HG03354 (cell line): ENCODE results near the gene SP7.
"Not testable (repeated sequence)": the region's sequence is repeated elsewhere in the genome, so short reads cannot be mapped to it uniquely, and the experiment has no call there.

Source experiments
- ATAC-seq: cut with Tn5 transposase; IDR thresholded peaks from one replicate; pipeline ENCODE4 v1.9.1; 2021; ENCODE audit warnings: mild to moderate bottlenecking; ENCODE audit not compliant: unreplicated experiment, poor library complexity, severe bottlenecking

Gene SP7

DNA sequence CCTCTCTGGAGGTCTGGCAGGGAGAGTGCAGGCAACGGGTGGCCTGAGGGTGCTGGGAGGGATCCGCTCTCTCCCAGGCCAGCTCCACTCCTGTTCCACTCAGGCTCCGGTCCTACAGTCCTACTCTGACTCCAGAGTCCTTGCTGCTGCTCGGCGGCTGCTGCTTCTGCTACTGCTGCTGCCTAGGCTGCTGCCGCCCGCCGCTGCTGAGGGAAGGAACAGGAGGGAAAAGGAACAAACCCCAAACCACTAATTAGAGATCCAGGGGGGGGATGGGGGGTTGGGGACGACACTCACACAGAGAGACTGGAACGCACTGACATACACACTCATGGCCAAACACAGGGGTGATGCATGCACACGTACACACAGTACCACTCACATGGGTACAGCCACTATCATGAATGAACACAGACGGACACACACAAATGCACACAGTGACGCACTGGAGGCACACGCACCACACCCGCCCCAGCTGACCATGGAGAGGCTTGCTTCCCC, at the start of gene SP7:
Gene SP7, minus strand, starts transcription at position 174 of the 501 bp plus-strand sequence. CDS start 708 bp downstream, outside the sequence.
- no peak for ATAC-seq

DNA sequence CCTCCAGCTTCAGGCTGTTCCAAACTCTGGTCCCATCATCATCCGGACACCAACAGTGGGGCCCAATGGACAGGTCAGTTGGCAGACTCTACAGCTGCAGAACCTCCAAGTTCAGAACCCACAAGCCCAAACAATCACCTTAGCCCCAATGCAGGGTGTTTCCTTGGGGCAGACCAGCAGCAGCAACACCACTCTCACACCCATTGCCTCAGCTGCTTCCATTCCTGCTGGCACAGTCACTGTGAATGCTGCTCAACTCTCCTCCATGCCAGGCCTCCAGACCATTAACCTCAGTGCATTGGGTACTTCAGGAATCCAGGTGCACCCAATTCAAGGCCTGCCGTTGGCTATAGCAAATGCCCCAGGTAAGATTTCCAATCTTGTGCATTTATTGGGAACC, 47.1 kb upstream of the SP7 start:
- no peak for ATAC-seq

DNA sequence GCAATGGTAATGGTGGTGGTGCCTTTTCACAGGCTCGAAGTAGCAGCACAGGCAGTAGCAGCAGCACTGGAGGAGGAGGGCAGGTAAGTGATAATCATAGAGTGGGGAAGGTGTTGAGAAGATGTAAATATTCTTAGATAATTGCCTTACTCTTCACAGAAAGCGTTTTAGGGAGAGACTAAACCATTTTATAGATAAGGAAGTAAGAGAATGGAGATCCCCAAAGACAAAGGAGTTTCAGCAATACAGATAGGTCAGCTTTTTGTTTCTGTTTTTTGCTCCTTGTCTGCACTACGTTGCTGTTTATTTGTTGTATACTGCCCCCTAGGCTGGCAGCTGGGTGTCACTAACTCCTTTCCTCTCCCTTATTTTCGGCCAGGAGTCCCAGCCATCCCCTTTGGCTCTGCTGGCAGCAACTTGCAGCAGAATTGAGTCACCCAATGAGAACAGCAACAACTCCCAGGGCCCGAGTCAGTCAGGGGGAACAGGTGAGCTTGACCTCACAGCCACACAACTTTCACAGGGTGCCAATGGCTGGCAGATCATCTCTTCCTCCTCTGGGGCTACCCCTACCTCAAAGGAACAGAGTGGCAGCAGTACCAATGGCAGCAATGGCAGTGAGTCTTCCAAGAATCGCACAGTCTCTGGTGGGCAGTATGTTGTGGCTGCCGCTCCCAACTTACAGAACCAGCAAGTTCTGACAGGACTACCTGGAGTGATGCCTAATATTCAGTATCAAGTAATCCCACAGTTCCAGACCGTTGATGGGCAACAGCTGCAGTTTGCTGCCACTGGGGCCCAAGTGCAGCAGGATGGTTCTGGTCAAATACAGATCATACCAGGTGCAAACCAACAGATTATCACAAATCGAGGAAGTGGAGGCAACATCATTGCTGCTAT, 45.8 kb upstream of the SP7 start:
- ATAC-seq: no peak

DNA sequence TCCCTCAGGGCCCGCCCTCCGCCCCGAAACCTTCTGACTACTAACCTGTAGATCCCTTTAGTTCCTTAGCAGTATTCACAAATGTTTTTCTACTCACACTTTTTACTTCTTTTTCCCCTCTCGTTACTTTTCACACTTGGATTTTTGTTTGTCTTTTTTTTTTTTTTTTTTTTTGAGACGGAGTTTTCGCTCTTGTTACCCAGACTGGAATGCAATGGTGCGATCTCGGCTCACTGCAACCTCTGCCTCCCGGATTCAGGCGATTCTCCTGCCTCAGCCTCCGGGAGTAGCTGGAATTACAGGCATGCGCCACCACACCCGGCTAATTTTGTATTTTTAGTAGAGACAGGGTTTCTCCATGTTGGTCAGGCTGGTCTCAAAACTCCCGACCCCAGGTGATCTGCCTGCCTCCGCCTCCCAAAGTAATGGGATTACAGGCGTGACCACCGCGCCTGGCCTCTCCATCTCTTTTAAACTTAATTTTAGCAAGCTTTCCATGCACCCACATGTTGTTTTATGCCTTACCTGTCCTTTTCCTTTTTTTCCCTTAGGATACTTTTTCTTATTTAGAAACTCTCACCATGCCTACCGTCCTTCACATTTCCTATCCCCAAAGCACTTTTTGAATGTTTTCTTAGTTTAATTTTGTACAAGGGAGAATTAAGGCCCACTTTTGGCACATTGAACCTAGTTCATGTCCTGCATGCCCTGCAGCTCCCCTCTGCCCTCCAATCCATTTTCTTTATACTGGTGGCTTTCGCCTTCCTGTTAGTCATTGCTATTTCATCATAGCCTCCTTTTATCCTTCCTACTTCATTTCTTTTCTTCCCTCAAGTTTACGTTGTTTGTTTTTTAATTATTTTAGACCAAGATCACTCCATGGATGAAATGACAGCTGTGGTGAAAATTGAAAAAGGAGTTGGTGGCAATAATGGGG, 44.9 kb upstream of the SP7 start:
- no peak for ATAC-seq

DNA sequence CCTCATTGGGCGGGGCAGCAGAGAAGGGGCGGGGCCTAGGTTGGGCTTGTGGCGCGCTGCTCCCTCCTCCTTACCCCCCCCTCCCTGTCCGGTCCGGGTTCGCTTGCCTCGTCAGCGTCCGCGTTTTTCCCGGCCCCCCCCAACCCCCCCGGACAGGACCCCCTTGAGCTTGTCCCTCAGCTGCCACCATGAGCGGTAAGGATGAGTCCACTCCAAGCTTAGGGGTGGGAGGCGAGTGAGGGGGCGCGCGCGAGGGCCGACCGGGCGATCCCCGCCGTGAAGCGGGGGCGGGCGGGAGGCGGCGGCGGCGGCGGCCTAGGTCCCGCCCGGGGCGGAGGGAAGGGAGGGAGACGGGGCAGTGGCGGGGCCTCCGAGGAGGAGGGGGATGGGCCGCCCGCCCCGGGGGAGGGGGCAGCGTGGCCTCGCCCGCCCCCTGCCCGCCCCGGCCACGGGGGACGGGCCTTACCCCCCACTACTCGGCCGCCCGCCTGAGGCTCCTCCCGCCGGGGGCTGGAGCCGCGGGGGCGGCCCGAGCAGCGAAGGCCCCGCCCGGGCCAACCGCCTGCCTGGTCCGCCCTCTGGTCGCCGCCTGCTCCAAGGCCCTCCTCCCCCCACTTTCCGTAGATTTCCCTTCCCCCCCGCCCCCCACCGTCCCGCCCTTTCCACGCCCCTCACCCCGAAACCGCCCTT, 44.1 kb upstream of the SP7 start, which contains the start of gene SP1:
Gene SP1, plus strand, starts transcription at position 73 of the 690 bp plus-strand sequence. Its CDS starts 116 bp downstream, at position 189.
- peak; percentile 44 for ATAC-seq

DNA sequence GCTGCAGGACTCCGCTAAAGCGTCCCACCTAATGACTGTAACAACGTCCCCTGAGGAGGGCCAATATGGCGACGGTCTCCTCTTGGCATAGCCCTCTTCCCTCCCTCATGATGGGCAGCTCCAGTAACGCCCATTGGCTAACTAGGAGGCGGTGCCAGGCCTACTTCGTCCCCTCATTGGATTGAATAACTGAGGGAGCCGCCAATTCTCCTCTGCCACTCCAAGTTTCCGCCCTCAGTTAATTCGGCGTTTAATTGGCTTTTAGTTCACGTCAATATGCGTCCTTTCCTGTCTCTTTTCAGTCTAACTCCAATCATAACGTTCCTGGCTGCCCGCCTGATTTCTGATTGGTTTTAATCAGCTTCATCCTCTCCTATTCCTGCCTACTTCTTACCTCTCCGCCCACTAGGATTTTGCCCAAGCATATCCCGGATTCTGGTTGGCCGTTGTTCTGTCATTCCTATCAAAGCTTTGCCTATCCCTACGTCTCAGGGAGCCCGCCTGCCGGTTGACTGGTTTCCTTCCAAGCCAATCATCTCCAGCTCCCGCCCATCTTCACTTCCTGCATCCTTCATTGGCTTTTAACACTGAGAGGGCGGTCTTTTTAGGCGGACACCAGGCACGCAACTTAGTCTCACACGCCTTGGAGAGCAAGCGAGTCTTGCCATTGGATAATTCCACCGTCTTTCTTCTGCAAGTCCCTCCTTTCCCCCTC, 43.4 kb upstream of the SP7 start:
- ATAC-seq: peak; percentile 75

DNA sequence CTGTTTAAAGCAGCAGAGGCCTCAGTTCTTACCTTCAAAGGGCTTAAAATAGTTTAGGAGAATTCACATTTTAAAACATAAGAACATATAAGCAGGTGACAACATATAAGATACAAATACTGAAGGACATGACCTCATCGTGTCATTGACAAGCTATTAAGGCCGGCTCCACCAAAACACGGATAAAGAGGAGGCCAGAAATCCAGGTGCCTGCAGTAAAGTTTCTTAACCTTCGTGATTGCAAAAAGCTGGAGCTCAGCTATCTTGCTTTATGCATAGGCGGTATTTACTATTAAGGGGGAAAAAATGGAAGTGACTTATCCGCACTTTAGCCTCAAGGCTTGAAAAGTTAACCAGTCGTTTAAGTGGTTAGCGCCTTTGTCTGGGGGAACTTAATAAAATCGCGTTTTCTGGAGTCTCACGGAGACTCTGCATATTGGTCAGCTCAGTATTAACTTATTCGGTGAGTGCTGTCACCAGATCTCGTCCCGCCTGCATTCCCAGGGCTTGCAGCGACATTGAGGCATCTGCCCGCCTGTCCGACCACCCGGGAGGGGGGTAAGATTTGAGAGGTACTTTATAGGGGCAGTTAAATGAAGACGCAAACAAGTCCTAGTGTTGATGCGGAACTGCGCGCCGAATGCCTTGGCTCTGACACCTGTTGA, 42.7 kb upstream of the SP7 start:
- no peak for ATAC-seq

DNA sequence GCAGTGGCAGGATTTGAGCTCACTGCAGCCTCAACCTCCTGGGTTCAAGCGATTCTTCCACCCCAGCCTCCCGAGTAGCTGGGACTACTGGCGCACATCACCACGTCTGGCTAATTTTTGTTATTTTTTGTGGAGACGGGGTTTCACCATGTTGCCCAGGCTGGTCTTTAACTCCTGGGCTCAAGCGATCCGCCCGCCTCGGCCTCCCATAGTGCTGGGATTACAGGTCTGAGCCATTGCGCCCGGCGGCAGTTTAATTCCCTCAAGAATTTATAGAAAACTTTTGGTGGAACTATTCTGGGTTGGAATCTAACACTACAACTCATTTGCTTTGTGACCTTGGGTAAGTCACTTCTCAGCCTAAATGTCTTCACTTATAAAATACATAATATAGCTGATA, 42.1 kb upstream of the SP7 start:
- no peak for ATAC-seq

DNA sequence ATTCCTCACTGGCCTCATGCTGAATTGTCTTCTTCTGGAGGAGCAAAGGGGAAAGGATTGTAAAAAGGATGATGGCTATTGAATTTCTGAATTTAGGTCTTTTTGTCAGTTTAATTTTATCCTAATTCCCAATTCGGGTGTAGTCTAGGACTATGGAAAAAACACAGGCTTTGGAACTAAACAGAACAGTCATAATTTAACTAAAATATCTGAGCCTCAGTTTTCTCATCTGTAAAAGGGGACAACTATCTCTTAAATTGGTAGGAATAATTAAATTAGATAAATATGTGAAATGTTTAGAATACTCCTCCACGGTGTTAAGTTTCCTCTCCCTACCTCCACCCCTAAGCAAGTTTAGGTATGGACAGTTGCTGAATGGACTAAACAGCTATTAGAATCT, 40.6 kb upstream of the SP7 start:
- ATAC-seq: no peak

DNA sequence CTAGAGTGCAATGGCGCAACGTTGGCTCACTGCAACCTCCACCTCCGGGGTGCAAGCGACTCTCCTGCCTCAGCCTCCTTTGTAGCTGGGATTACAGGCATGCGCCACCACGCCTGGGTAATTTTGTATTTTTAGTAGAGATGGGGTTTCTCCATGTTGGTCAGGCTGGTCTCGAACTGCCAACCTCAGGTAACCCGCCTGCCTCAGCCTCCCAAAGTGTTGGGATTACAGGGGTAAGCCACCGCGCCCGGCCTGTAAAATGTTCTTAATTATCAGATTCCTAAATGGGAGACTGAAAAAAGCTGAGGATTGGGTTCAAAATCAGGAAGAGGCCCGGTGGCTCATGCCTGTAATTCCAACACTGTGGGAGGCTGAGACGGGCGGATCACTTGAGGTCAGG, 38.1 kb upstream of the SP7 start:
- ATAC-seq: not testable (repeated sequence)

DNA sequence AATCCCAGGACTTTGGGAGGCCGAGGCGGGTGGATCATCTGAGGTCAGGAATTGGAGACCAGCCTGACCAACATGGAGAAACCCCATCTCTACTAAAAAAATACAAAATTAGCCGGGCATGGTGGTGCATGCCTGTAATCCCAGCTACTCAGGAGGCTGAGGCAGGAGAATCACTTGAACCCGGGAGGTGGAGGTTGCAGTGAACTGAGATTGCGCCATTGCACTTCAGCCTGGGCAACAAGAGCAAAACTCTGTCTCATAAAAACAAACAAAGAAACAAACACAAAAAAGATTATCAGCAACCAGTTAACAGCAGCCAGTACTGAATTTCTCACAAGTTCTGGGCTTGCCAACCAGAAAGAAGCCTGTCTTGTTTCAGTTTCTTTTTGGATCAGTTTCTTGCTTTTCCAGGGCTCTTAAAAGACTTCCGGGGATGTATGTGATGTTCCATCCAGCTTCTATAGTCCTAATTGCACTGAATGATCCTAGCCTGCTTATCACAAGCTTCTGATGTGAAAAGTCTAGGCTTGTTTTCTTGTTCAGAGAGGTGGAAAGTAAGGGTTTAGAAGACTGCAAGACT, 37.5 kb upstream of the SP7 start:
- ATAC-seq: not testable (repeated sequence)

DNA sequence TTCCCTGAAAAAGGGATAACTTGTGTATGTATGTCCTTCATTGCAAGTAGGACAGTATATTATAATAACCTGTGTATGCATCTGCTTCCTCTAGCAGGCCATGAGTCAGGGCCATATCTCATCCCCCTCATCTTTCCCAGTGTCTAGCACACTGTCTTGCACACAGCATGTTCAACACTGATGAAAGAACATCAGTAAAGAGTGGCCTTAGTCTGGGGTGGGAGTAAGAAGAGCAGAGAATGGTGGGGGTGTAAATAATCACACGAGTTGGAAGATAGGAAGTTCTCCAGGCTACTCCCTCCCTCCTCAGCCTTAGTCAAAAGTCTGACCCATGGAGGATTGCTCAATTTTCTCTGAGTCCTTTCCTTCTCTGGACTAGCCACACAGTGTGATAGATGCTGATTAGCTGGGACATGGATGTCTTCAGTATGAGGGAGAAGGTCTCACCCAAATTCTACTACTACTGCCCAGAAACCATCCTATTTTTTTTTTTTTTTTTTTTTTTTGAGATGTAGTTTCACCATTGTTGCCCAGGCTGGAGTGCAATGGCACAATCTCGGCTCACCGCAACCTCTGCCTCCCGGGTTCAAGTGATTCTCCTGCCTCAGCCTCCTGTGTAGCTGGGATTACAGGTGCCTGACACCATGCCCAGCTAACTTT, 29.2 kb upstream of the SP7 start:
- no peak for ATAC-seq

DNA sequence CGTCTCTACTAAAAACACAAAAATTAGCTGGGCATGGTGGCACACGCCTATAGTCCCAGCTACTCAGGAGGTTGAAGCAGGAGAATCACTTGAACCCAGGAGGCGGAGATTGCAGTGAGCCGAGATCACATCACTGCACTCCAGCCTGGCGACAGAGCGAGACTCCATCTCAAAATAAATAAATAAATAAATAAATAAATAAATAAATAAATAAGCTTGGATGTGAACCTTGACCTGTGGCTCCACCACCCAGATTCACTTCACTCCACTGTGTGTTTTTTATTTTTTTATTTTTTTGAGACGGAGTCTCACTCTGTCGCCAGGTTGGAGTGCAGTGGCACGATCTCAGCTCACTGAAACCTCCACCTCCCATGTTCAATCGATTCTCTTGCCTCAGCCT, 25.5 kb upstream of the SP7 start:
- ATAC-seq: not testable (repeated sequence)

DNA sequence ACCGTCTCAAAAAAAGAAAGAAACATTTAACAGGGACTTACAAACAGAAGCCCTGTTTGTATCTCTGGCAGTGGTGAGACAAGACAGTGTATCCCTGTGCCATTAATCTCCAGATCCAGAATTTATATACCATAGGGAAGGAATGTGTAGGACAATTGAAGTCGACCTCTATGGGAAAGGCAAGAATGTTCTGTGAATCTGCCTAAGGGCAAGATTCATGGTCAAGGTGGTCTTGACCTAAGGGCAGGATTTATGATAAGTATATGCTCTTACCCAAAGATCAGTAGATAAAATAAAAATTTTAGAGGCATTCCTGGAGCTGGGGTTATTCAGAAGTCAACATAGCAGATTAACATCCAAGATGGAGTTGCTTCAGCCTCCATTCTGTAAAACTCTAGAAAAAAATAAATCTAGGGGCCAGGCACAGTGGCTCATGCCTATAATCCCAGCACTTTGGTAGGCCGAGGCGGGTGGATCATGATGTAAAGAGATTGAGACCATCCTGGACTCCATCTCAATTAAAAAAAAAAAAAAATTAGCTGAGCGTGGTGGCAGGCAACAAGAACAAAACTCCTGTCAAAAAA, 22.8 kb upstream of the SP7 start:
- ATAC-seq: no peak

DNA sequence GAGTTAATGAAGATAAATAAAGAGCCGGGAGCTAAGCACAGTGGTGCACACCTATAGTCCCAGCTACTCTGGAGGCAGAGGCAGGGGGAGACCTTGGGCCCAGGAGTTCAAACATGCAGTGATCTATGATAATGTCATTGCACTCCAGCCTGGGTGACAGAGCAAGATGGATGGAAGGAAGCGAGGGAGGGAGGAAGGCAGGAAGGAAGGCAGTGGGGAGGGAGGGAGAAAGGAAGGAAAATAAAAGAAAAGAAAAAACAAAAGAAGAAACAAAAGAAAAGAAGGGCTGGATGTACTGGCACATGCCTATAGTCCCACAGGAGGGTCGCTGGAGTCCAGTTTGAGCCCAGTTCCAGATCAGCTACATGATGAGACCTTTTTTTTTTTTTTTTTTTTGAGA, 19.0 kb upstream of the SP7 start:
- no peak for ATAC-seq

DNA sequence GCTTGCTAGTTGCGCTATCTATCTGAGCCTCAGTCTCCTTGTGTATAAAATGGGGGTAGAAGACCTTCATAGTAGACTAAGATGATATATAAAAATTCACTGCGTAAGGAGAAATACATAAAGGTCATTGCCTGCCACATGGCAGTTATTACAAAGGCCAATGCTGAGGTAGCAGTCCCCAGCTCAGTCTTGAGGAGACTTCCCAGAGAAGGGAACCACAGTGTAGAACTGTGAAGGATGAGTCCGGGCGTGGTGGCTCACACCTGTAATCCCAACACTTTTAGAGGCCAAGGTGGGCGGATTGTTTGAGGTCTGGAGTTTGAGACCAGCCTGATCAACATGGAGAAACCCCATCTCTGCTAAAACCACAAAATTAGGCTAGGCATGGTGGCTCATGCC, 17.1 kb upstream of the SP7 start:
- ATAC-seq: no peak
